ENCODE measurements around the gene UBR3. TPM values are rescaled to one million over a fixed set of nuclear protein-coding genes. Genes with fewer than 3 reads are reported as not detected.
"Not testable (repeated sequence)": the region's sequence is repeated elsewhere in the genome, so short reads cannot be mapped to it uniquely, and the experiment has no call there.

Gene UBR3
- total RNA-seq, 2 donors from 2014 or later, result 30.1 to 38.4 TPM

- H3K27ac ChIP-seq, result no peak overlapping the region
- intact Hi-C loops (cut with DNase I), result no loop called here
- no peak overlapping the region for H3K9ac ChIP-seq (ENCODE audit: low read depth in 2 of 2, low read length in 2 of 2)
- no peaks in the 10 kb centered on the region for H3K27me3 ChIP-seq
- no peak for TF ChIP-seq CTCF (IDR thresholded peaks at IDR 0.05)
- H3K4me3 ChIP-seq, result no peak overlapping the region
- no peak for DNase-seq
- H3K4me1 ChIP-seq, result no peaks in the 10 kb centered on the region
- H3K9me3 ChIP-seq, result no peaks in the 10 kb centered on the region
- H3K36me3 ChIP-seq, result no peaks in the 10 kb centered on the region
Measured at GRCh38 chr2:169923977-169924376, 96.7 kb downstream of the UBR3 start.

DNA sequence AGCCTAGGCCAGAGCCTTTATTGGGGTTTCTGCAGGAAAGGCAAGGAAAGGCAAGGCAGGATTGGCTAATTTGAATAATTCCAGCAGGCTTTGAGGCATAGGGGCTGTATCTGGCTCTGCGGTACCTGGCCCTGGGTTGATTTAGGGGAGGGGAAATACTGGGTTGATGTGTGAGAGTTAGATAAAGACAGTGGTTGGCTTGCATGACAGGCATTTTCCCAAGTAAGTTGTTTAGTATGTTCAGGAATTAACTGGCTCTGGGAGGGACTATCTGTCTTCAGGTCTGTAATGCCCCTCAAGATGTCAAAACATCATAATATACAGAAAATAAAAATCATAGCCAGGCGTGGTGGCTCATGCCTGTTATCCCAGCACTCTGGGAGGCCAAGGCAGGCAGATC, 98.7 kb downstream of the UBR3 start:
- Histone ChIP-seq H3K27ac (no peak overlapping the region), H3K9ac (ENCODE audit: low read depth in 2 of 2, low read length in 2 of 2) (no peak overlapping the region), H3K4me3 (no peak overlapping the region), H3K36me3 (no peaks in the 10 kb centered on the region), H3K4me1 (no peaks in the 10 kb centered on the region), H3K27me3 (no peaks in the 10 kb centered on the region), H3K9me3 (no peaks in the 10 kb centered on the region)
- intact Hi-C loops (cut with DNase I), result loop anchor here (5.0 kb wide), 1 partner anchor 99 kb away; the partner anchor contains the start of gene UBR3
- DNase-seq, result no peak
- no peak for TF ChIP-seq CTCF (IDR thresholded peaks at IDR 0.05)

DNA sequence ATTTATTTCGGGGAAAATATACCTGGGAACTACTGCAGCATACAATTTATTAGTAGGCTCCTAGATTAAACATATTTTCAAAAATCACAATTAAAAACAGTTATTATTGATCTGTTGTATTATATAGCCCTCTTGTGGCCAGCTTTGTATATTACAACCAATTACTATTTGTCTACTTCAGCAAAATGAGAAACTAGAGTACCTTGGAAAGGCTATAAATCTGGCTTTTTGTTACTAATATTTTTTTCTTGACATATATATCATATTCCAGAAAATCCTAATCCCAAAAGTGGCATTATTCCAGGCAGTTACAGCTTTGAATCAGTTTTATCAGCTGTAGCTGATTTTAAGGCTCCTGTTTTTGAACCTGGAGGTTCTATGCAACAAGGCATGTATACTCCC, 101.2 kb downstream of the UBR3 start:
- no peaks in the 10 kb centered on the region for H3K36me3 ChIP-seq

GRCh38 chr2:169933124-169933711, 106.0 kb downstream of the UBR3 start:
- no peak for DNase-seq
- no peak overlapping the region for H3K27ac ChIP-seq
- no peak overlapping the region for H3K9ac ChIP-seq (ENCODE audit: low read depth in 2 of 2, low read length in 2 of 2)
- H3K4me3 ChIP-seq, result no peak overlapping the region
- TF ChIP-seq CTCF (IDR thresholded peaks at IDR 0.05), result peak; percentile 29
- H3K27me3 ChIP-seq, result no peaks in the 10 kb centered on the region
- H3K9me3 ChIP-seq, result no peaks in the 10 kb centered on the region
- no peaks in the 10 kb centered on the region for H3K4me1 ChIP-seq
- H3K36me3 ChIP-seq, result no peaks in the 10 kb centered on the region
- intact Hi-C loops (cut with DNase I), result no loop called here

More for the DNA sequence above, 101.2 kb downstream of the UBR3 start:
- H3K27ac ChIP-seq, result no peak overlapping the region
- no peaks in the 10 kb centered on the region for H3K27me3 ChIP-seq
- peak; percentile 57 for TF ChIP-seq CTCF (IDR thresholded peaks at IDR 0.05)
- no peak overlapping the region for H3K9ac ChIP-seq (ENCODE audit: low read depth in 2 of 2, low read length in 2 of 2)
- no peak overlapping the region for H3K4me3 ChIP-seq
- H3K9me3 ChIP-seq, result no peaks in the 10 kb centered on the region
- DNase-seq, result no peak
- intact Hi-C loops (cut with DNase I), result loop anchor here (5.0 kb wide), 1 partner anchor 101 kb away; the partner anchor contains the start of gene UBR3
- H3K4me1 ChIP-seq, result no peaks in the 10 kb centered on the region

- intact Hi-C loops (cut with DNase I); H3K9ac ChIP-seq (ENCODE audit: low read depth in 2 of 2, low read length in 2 of 2); H3K4me1 ChIP-seq; DNase-seq; H3K4me3 ChIP-seq; H3K36me3 ChIP-seq; H3K27me3 ChIP-seq; H3K9me3 ChIP-seq; H3K27ac ChIP-seq: not testable (repeated sequence)
Measured at GRCh38 chr2:169936652-169937051, 109.4 kb downstream of the UBR3 start.

- Histone ChIP-seq H3K4me1 (no peaks in the 10 kb centered on the region), H3K9me3 (no peaks in the 10 kb centered on the region), H3K36me3 (no peaks in the 10 kb centered on the region), H3K27ac (no peak overlapping the region), H3K27me3 (no peaks in the 10 kb centered on the region), H3K4me3 (no peak overlapping the region), H3K9ac (ENCODE audit: low read depth in 2 of 2, low read length in 2 of 2) (no peak overlapping the region)
- DNase-seq, result no peak
- intact Hi-C loops (cut with DNase I), result no loop called here
- no peak for TF ChIP-seq CTCF (IDR thresholded peaks at IDR 0.05)
Measured at GRCh38 chr2:169945515-169945914, 118.3 kb downstream of the UBR3 start.

Data from colonic mucosa (tissue), 4 donors.